WTC11 (cell line): ENCODE measurements around the gene ADGRG3. TPM values are rescaled to one million over a fixed set of nuclear protein-coding genes. Genes with fewer than 3 reads are reported as not detected.

ENCODE experiments used
- ATAC-seq: fragments of 200-7000 bp; cut with Tn5 transposase; 2 replicates; pipeline ENCODE4 v1.10.0; 2021; ENCODE audit warnings: mild to moderate bottlenecking, moderate library complexity
- CTCF ChIA-PET: fragments of 300-600 bp; sonication (Branson Sonifier 250); formaldehyde crosslinking; loops from one replicate; lab custom pipeline; 2021; ENCODE audit warnings: antibody characterized with exemption; lab: Charles Lee
- POLR2A ChIA-PET: fragments of 350-600 bp; sonication (Branson Sonifier 250); formaldehyde crosslinking; loops from one replicate; lab custom pipeline; 2021; ENCODE audit warnings: antibody characterized with exemption; lab: Charles Lee
- DNase-seq: peaks from one replicate; pipeline ENCODE4 v3.0.0; 2021; ENCODE audit warnings: low spot score
- H3K27ac Mint-ChIP-seq: 2 replicates; pipeline ENCODE4 v1.8.0; 2021; ENCODE audit warnings: mixed read lengths
- H3K27me3 Mint-ChIP-seq: 2 replicates; pipeline ENCODE4 v1.8.0; 2021; ENCODE audit warnings: low read depth, mild to moderate bottlenecking, moderate library complexity, mixed read lengths
- H3K36me3 Mint-ChIP-seq: 2 replicates; pipeline ENCODE4 v1.8.0; 2021; ENCODE audit warnings: mixed read lengths
- H3K4me1 Mint-ChIP-seq: 2 replicates; pipeline ENCODE4 v1.8.0; 2022; ENCODE audit warnings: mixed read lengths
- H3K4me3 Mint-ChIP-seq: 2 replicates; pipeline ENCODE4 v1.8.0; 2021; ENCODE audit warnings: mild to moderate bottlenecking, moderate library complexity, mixed read lengths
- H3K9me3 Mint-ChIP-seq: 2 replicates; pipeline ENCODE4 v1.8.0; 2021; ENCODE audit warnings: mixed read lengths
- CREB1 ChIP-seq: sonication (generic); formaldehyde crosslinking; IDR thresholded peaks from 2 replicates; pipeline ENCODE4 v1.8.0; 2023; ENCODE audit warnings: mild to moderate bottlenecking, missing genetic modification reagents
- CREM ChIP-seq: sonication (generic); formaldehyde crosslinking; IDR thresholded peaks from 2 replicates; pipeline ENCODE4 v1.8.1; 2022; ENCODE audit warnings: mild to moderate bottlenecking, missing genetic modification reagents, moderate library complexity
- FOXK1 ChIP-seq: sonication (generic); formaldehyde crosslinking; IDR thresholded peaks from 2 replicates; pipeline ENCODE4 v1.8.0; 2022; ENCODE audit warnings: mild to moderate bottlenecking, moderate library complexity, missing genetic modification reagents
- GRHL2 ChIP-seq: fragments of 250-450 bp; sonication (Bioruptor Pico); IDR thresholded peaks from 2 replicates; pipeline ENCODE4 v1.8.0; 2022; ENCODE audit warnings: mild to moderate bottlenecking, moderate library complexity; ENCODE audit not compliant: insufficient replicate concordance, severe bottlenecking
- GTF2I ChIP-seq: fragments of 250-450 bp; sonication (Bioruptor Pico); conservative IDR thresholded peaks from 2 replicates; pipeline ENCODE4 v1.4.0; 2021; ENCODE audit warnings: mild to moderate bottlenecking
- NFYB ChIP-seq: sonication (generic); formaldehyde crosslinking; conservative IDR thresholded peaks from 2 replicates; pipeline ENCODE4 v1.8.0; 2022; ENCODE audit warnings: low read depth, missing genetic modification reagents
- NR1H2 ChIP-seq: sonication (generic); formaldehyde crosslinking; IDR thresholded peaks from 2 replicates; pipeline ENCODE4 v1.9.0; 2021; ENCODE audit warnings: mild to moderate bottlenecking, moderate library complexity, missing genetic modification reagents
- OVOL2 ChIP-seq: fragments of 250-450 bp; sonication (Bioruptor Pico); IDR thresholded peaks from 2 replicates; pipeline ENCODE4 v1.9.0; 2021; ENCODE audit warnings: mild to moderate bottlenecking, borderline replicate concordance
- RELA ChIP-seq: sonication (generic); formaldehyde crosslinking; IDR thresholded peaks from 2 replicates; pipeline ENCODE4 v1.8.1; 2022; ENCODE audit warnings: missing genetic modification reagents, mild to moderate bottlenecking, borderline replicate concordance
- RORB ChIP-seq: fragments of 250-450 bp; sonication (Bioruptor Pico); IDR thresholded peaks from 2 replicates; pipeline ENCODE4 v1.9.0; 2021; ENCODE audit warnings: mild to moderate bottlenecking
- TP53 ChIP-seq: sonication (generic); formaldehyde crosslinking; IDR thresholded peaks from 2 replicates; pipeline ENCODE4 v1.8.1; 2023; ENCODE audit warnings: mild to moderate bottlenecking, missing genetic modification reagents
- ZNF138 ChIP-seq: sonication (generic); formaldehyde crosslinking; conservative IDR thresholded peaks from 2 replicates; pipeline ENCODE4 v1.8.1; 2022; ENCODE audit warnings: mild to moderate bottlenecking, moderate library complexity, missing genetic modification reagents
- ZNF232 ChIP-seq: sonication (generic); formaldehyde crosslinking; IDR thresholded peaks from 2 replicates; pipeline ENCODE4 v1.8.0; 2022; ENCODE audit warnings: mild to moderate bottlenecking, missing genetic modification reagents
- total RNA-seq: library from RNA; stranded (reverse); gene quantifications from 3 replicates; pipeline ENCODE4 v1.2.3, GENCODE V29; 2021
- TF ChIP-seq, protein P1 (sequence below): sonication (generic); formaldehyde crosslinking; IDR thresholded peaks from 2 replicates; pipeline ENCODE4 v1.8.1; 2022; ENCODE audit warnings: mild to moderate bottlenecking, moderate library complexity, missing genetic modification reagents
- TF ChIP-seq, protein P2 (sequence below): fragments of 250-450 bp; sonication (Bioruptor Pico); IDR thresholded peaks from 2 replicates; pipeline ENCODE4 v1.9.0; 2021; ENCODE audit warnings: mild to moderate bottlenecking
- TF ChIP-seq, protein P3 (sequence below): sonication (generic); formaldehyde crosslinking; IDR thresholded peaks from 2 replicates; pipeline ENCODE4 v1.8.0; 2023; ENCODE audit warnings: missing genetic modification reagents, mild to moderate bottlenecking, borderline replicate concordance
- TF ChIP-seq, protein P4 (sequence below): sonication (generic); formaldehyde crosslinking; IDR thresholded peaks from 2 replicates; pipeline ENCODE4 v1.8.1; 2022; ENCODE audit warnings: low read depth, missing genetic modification reagents, borderline replicate concordance
- TF ChIP-seq, protein P5 (sequence below): fragments of 250-450 bp; sonication (Bioruptor Pico); IDR thresholded peaks from 2 replicates; pipeline ENCODE4 v1.8.0; 2021; ENCODE audit warnings: mild to moderate bottlenecking

Gene ADGRG3
- total RNA-seq, 1 experiment from 2014 or later, result 0.44 TPM

DNA sequence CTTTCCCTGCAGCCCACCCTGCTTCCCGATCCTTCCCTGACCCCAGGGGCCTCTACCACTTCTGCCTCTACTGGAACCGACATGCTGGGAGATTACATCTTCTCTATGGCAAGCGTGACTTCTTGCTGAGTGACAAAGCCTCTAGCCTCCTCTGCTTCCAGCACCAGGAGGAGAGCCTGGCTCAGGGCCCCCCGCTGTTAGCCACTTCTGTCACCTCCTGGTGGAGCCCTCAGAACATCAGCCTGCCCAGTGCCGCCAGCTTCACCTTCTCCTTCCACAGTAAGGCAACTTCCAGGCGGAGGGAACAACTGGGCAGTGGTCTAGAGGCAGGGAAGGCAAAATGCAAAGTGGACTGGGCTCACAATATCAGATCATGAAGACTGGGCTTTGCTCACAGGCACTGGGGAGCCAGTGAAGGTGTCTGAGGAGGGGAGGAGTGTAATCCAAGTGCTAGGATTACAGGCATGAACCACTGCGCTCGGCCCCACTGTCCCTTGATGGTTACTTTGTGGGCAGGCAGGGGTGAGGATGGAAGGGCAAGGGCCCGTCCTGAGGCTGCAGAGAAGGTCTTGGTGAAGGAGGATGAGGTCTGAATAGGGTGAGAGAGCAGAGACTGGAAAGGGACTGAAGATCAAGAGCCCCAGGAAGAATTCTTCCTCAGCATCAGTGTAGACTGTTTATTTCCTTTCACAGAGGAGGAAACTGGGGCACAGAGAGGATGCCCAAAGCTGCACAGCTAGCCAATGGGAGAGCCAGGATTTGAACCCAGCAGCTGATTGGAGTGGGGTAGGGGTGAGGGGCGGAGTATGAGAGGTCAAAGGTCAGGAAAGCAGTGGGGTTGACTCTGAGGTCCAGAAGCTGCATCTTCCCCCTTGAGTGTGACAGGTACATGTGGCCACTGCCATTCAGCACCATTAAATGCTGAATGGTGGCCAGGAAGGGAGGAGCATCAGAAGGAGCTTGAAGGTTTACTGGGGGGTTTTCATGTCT, 16.5 kb upstream of the ADGRG3 start:
- H3K27ac Mint-ChIP-seq, result no peak overlapping the region
- POLR2A ChIA-PET, result no interaction called here

DNA sequence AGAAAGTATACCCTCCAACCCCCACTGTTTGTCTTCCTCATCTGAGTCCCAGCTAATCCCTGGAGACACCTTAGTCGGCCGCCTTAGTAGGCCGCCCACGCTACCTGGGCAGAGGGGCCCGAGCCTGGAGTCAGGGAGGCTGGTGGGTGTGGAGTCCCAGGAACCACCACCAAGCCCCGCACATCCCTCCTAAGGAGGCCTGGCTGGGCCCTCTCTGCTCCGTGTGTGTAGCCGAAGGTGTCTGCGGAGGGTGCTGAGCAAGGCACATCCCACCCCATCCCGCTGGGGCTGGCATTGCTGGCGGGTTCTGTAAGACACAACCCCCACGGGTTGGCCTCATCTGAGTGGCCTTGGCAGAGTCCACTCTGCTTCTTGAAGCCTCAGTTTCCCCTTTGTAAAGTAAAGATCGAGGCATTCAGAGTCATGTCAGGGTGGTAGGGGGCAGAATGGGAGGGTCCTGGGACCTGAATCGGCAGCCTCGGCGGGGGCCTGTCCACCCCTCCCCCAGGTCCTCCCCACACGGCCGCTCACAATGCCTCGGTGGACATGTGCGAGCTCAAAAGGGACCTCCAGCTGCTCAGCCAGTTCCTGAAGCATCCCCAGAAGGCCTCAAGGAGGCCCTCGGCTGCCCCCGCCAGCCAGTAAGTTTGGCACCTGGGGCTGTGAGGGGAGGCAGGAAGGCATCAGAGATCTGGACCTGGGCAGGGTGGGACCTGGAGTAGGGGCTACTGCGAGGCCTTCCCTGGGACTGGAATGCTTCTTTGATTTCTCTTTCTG, 15.2 kb upstream of the ADGRG3 start:
- Mint-ChIP-seq H3K36me3 (no peaks in the 10 kb centered on the region), H3K9me3 (no peaks in the 10 kb centered on the region), H3K4me3 (no peak overlapping the region), H3K4me1 (0 out of 2 replicates have a peak, but pooled peaks cover 3% of the 10 kb centered on the region), H3K27ac (no peak overlapping the region), H3K27me3 (no peaks in the 10 kb centered on the region)
- no peak for DNase-seq
- no peak for ATAC-seq
- ChIA-PET CTCF (interaction anchor here (0.8 to 5.5 kb wide), 7 partner anchors 12 to 77 kb away, joined by 3 to 53 read pairs (median 5); partner anchors contain the start of gene ADGRG3), POLR2A (no interaction called here)
- TF ChIP-seq NFYB (no peak), NR1H2 (CRISPR knock-in tag) (no peak), CREB1 (no peak), FOXK1 (no peak), RELA (CRISPR knock-in tag) (no peak), RORB (CRISPR knock-in tag) (no peak), ZNF232 (CRISPR knock-in tag) (no peak), CREM (no peak), GTF2I (CRISPR knock-in tag) (no peak), TP53 (CRISPR knock-in tag) (no peak), GRHL2 (CRISPR knock-in tag) (no peak)
- TF ChIP-seq, protein P1, sequence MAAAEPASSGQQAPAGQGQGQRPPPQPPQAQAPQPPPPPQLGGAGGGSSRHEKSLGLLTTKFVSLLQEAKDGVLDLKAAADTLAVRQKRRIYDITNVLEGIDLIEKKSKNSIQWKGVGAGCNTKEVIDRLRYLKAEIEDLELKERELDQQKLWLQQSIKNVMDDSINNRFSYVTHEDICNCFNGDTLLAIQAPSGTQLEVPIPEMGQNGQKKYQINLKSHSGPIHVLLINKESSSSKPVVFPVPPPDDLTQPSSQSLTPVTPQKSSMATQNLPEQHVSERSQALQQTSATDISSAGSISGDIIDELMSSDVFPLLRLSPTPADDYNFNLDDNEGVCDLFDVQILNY (CRISPR knock-in tag), result no peak
- TF ChIP-seq, protein P2, sequence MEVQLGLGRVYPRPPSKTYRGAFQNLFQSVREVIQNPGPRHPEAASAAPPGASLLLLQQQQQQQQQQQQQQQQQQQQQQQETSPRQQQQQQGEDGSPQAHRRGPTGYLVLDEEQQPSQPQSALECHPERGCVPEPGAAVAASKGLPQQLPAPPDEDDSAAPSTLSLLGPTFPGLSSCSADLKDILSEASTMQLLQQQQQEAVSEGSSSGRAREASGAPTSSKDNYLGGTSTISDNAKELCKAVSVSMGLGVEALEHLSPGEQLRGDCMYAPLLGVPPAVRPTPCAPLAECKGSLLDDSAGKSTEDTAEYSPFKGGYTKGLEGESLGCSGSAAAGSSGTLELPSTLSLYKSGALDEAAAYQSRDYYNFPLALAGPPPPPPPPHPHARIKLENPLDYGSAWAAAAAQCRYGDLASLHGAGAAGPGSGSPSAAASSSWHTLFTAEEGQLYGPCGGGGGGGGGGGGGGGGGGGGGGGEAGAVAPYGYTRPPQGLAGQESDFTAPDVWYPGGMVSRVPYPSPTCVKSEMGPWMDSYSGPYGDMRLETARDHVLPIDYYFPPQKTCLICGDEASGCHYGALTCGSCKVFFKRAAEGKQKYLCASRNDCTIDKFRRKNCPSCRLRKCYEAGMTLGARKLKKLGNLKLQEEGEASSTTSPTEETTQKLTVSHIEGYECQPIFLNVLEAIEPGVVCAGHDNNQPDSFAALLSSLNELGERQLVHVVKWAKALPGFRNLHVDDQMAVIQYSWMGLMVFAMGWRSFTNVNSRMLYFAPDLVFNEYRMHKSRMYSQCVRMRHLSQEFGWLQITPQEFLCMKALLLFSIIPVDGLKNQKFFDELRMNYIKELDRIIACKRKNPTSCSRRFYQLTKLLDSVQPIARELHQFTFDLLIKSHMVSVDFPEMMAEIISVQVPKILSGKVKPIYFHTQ (CRISPR knock-in tag), result no peak
- TF ChIP-seq, protein P3, sequence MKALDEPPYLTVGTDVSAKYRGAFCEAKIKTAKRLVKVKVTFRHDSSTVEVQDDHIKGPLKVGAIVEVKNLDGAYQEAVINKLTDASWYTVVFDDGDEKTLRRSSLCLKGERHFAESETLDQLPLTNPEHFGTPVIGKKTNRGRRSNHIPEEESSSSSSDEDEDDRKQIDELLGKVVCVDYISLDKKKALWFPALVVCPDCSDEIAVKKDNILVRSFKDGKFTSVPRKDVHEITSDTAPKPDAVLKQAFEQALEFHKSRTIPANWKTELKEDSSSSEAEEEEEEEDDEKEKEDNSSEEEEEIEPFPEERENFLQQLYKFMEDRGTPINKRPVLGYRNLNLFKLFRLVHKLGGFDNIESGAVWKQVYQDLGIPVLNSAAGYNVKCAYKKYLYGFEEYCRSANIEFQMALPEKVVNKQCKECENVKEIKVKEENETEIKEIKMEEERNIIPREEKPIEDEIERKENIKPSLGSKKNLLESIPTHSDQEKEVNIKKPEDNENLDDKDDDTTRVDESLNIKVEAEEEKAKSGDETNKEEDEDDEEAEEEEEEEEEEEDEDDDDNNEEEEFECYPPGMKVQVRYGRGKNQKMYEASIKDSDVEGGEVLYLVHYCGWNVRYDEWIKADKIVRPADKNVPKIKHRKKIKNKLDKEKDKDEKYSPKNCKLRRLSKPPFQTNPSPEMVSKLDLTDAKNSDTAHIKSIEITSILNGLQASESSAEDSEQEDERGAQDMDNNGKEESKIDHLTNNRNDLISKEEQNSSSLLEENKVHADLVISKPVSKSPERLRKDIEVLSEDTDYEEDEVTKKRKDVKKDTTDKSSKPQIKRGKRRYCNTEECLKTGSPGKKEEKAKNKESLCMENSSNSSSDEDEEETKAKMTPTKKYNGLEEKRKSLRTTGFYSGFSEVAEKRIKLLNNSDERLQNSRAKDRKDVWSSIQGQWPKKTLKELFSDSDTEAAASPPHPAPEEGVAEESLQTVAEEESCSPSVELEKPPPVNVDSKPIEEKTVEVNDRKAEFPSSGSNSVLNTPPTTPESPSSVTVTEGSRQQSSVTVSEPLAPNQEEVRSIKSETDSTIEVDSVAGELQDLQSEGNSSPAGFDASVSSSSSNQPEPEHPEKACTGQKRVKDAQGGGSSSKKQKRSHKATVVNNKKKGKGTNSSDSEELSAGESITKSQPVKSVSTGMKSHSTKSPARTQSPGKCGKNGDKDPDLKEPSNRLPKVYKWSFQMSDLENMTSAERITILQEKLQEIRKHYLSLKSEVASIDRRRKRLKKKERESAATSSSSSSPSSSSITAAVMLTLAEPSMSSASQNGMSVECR (CRISPR knock-in tag), result no peak

More for the DNA sequence above, 16.5 kb upstream of the ADGRG3 start:
- no peaks in the 10 kb centered on the region for H3K27me3 Mint-ChIP-seq
- H3K36me3 Mint-ChIP-seq, result no peaks in the 10 kb centered on the region
- TF ChIP-seq OVOL2 (no peak), ZNF138 (CRISPR knock-in tag) (no peak)
- TF ChIP-seq, protein P4, sequence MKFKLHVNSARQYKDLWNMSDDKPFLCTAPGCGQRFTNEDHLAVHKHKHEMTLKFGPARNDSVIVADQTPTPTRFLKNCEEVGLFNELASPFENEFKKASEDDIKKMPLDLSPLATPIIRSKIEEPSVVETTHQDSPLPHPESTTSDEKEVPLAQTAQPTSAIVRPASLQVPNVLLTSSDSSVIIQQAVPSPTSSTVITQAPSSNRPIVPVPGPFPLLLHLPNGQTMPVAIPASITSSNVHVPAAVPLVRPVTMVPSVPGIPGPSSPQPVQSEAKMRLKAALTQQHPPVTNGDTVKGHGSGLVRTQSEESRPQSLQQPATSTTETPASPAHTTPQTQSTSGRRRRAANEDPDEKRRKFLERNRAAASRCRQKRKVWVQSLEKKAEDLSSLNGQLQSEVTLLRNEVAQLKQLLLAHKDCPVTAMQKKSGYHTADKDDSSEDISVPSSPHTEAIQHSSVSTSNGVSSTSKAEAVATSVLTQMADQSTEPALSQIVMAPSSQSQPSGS (CRISPR knock-in tag), result no peak
- TF ChIP-seq, protein P5, sequence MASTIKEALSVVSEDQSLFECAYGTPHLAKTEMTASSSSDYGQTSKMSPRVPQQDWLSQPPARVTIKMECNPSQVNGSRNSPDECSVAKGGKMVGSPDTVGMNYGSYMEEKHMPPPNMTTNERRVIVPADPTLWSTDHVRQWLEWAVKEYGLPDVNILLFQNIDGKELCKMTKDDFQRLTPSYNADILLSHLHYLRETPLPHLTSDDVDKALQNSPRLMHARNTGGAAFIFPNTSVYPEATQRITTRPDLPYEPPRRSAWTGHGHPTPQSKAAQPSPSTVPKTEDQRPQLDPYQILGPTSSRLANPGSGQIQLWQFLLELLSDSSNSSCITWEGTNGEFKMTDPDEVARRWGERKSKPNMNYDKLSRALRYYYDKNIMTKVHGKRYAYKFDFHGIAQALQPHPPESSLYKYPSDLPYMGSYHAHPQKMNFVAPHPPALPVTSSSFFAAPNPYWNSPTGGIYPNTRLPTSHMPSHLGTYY (CRISPR knock-in tag), result no peak
- TF ChIP-seq, all 79 proteins: peak for 0
- Mint-ChIP-seq H3K4me3 (no peak overlapping the region), H3K4me1 (0 out of 2 replicates have a peak, but pooled peaks cover 3% of the 10 kb centered on the region), H3K9me3 (no peaks in the 10 kb centered on the region)
- DNase-seq, result no peak
- ATAC-seq, result no peak
- CTCF ChIA-PET, result interaction anchor here (0.8 to 5.5 kb wide), 3 partner anchors 16 to 61 kb away, joined by 3 to 53 read pairs (median 9); no protein-coding TSS in a partner anchor
